K562 (cell line): ENCODE results near the gene TMEM79. TPM values are rescaled to one million over a fixed set of nuclear protein-coding genes. Genes with fewer than 3 reads are reported as not detected.
A peak's percentile ranks its signal among the peaks of the same experiment; 100 is the strongest.

ENCODE experiments used
- C11orf30 ChIP-seq: fragments of 450-650 bp; IDR thresholded peaks from 2 replicates; pipeline ENCODE4 v1.6.1; 2016; ENCODE audit warnings: low read depth, mild to moderate bottlenecking
- CEBPB ChIP-seq: fragments of 450-650 bp; IDR thresholded peaks from 2 replicates; pipeline ENCODE4 v1.6.1; 2016; ENCODE audit warnings: missing genetic modification characterization, missing compliant biosample characterization
- EGR1 ChIP-seq: fragments of 450-650 bp; conservative IDR thresholded peaks from 2 replicates; pipeline ENCODE4 v1.6.1; 2017; ENCODE audit warnings: mild to moderate bottlenecking
- GABPB2 ChIP-seq: fragments of 250-450 bp; sonication (Bioruptor Pico); conservative IDR thresholded peaks from 2 replicates; pipeline ENCODE4 v1.5.1; 2021; ENCODE audit warnings: mild to moderate bottlenecking
- GMEB1 ChIP-seq: fragments of 250-450 bp; sonication (Bioruptor Pico); IDR thresholded peaks from 2 replicates; pipeline ENCODE4 v1.4.0; 2020; ENCODE audit warnings: mild to moderate bottlenecking
- HDAC1 ChIP-seq, 2 experiments: fragments of 450-650 bp; IDR thresholded peaks; 2 replicates each; pipeline ENCODE4 v1.6.1; 2016 to 2017; ENCODE audit warnings: inconsistent platforms in 1 of 2, mild to moderate bottlenecking in 1 of 2, moderate library complexity in 1 of 2
- KAT8 ChIP-seq: fragments of 450-650 bp; IDR thresholded peaks from 2 replicates; pipeline ENCODE4 v1.6.1; 2016; ENCODE audit warnings: low read depth, mild to moderate bottlenecking
- MEIS2 ChIP-seq: fragments of 450-650 bp; IDR thresholded peaks from 2 replicates; pipeline ENCODE4 v1.6.1; 2014; ENCODE audit warnings: mild to moderate bottlenecking; ENCODE audit not compliant: partially characterized antibody
- NONO ChIP-seq, 2 experiments: fragments of 200-400 bp in 1 of 2; fragments of 450-650 bp in 1 of 2; formaldehyde crosslinking in 1 of 2; IDR thresholded peaks; 2 replicates each; pipeline ENCODE4 v1.6.1; 2017; ENCODE audit warnings: low read depth in 2 of 2, mild to moderate bottlenecking in 2 of 2, moderate library complexity in 2 of 2, low read length in 1 of 2
- PHF20 ChIP-seq: fragments of 450-650 bp; IDR thresholded peaks from 2 replicates; pipeline ENCODE4 v1.6.1; 2018; ENCODE audit not compliant: partially characterized antibody
- RCOR1 ChIP-seq, 2 experiments: IDR thresholded peaks; 2 replicates each; pipeline ENCODE4 v1.6.1; 2012; ENCODE audit warnings: low read depth in 2 of 2, low read length in 2 of 2, borderline replicate concordance in 1 of 2, improper control_type of control experiment in 1 of 2
- SMC3 ChIP-seq: conservative IDR thresholded peaks from 2 replicates; pipeline ENCODE4 v1.6.1; 2011; ENCODE audit warnings: low read depth, low read length, improper control_type of control experiment; ENCODE audit not compliant: insufficient read depth
- VEZF1 ChIP-seq: fragments of 200-800 bp; sonication (Bioruptor generic); IDR thresholded peaks from 2 replicates; pipeline ENCODE4 v1.6.1; 2017; ENCODE audit warnings: missing genetic modification characterization, missing compliant biosample characterization
- ZNF431 ChIP-seq: sonication (generic); formaldehyde crosslinking; IDR thresholded peaks from 2 replicates; pipeline ENCODE4 v1.8.0; 2022; ENCODE audit warnings: mild to moderate bottlenecking, missing genetic modification reagents
- ZNF785 ChIP-seq: fragments of 250-450 bp; sonication (Bioruptor Pico); IDR thresholded peaks from 2 replicates; pipeline ENCODE4 v1.4.0; 2020; ENCODE audit warnings: mild to moderate bottlenecking
- polyA plus RNA-seq, 8 experiments: library from polyadenylated mRNA; depleted of rRNA in 4 of 8; stranded (reverse) in 5 of 8; unstranded in 3 of 8; fragments of >200 nt; fragmentation: Nextera tagmentation in 2 of 8; fragmentation: Illumina TruSeq in 1 of 8; extraction: Ambion mirVana in 2 of 8; extraction: Trizol in 1 of 8; gene quantifications; 2 replicates each; pipeline versions ENCODE4 v1.2.1 to v1.2.3, GENCODE V29; 2011 to 2014; ENCODE audit warnings: inconsistent platforms in 1 of 8, missing spikeins in 1 of 8
- total RNA-seq, 7 experiments: library from RNA; depleted of rRNA in 6 of 7; stranded (reverse); fragments of >200 nt in 6 of 7; fragmentation: Illumina TruSeq in 2 of 7; extraction: Trizol in 2 of 7; gene quantifications; 2 replicates each; pipeline versions ENCODE4 v1.2.1 to v1.2.3, GENCODE V29; 2011 to 2021; ENCODE audit warnings: low replicate concordance in 1 of 7
- TF ChIP-seq, protein P1 (sequence below): fragments of 450-650 bp; formaldehyde crosslinking; IDR thresholded peaks from 2 replicates; pipeline ENCODE4 v1.4.0; 2020; ENCODE audit warnings: mild to moderate bottlenecking, moderate library complexity
- TF ChIP-seq, protein P2 (sequence below): fragments of 250-450 bp; sonication (Bioruptor Pico); IDR thresholded peaks from 2 replicates; pipeline ENCODE4 v1.8.0; 2022; ENCODE audit warnings: moderate library complexity, mild to moderate bottlenecking, inconsistent platforms
- TF ChIP-seq, protein P3 (sequence below), 2 experiments: fragments of 450-650 bp; IDR thresholded peaks; 2 replicates each; pipeline ENCODE4 v1.6.1; 2016
- TF ChIP-seq, protein P4 (sequence below): fragments of 450-650 bp; formaldehyde crosslinking; IDR thresholded peaks from 2 replicates; pipeline ENCODE4 v1.4.0; 2022; ENCODE audit warnings: mild to moderate bottlenecking, moderate library complexity

TMEM79 gene
- total and polyA plus RNA-seq, 9 of the 15 experiments (the other 6 are each of a cell fraction or from before 2014, with no cell fraction given): 0.69 to 6.8 (median 4.0) TPM

GRCh38 chr1:156337052-156337887 lies 53.1 kb downstream of the TMEM79 start (continued):
- TF ChIP-seq GMEB1 (CRISPR knock-in tag) (no peak), SMC3 (no peak), GABPB2 (CRISPR knock-in tag) (no peak), EGR1 (peak; percentile 33; the same call in 1 of the 2 replicates), ZNF785 (CRISPR knock-in tag) (no peak), KAT8 (no peak), C11orf30 (no peak), ZNF431 (CRISPR knock-in tag) (0 out of 2 replicates have a peak, but pooled peaks have one; percentile 12), NONO (IDR thresholded peaks at IDR 0.05; ENCODE audit: low read depth in 2 of 2, low read length in 1 of 2) (no peak), RCOR1 (IDR thresholded peaks at IDR 0.05; ENCODE audit: borderline replicate concordance in 1 of 2, low read depth in 2 of 2, low read length in 2 of 2) (0 out of 4 replicates have a peak, but pooled peaks of 1 of the 2 experiments have one; percentile 33), MEIS2 (no peak), VEZF1 (CRISPR knock-in tag) (peak; percentile 78), PHF20 (peak; percentile 34), CEBPB (tag) (no peak), HDAC1 (IDR thresholded peaks at IDR 0.05) (peak in 1 of 2 experiments; percentile 40; a peak in 1 of 4 replicates)
- TF ChIP-seq, protein P1, sequence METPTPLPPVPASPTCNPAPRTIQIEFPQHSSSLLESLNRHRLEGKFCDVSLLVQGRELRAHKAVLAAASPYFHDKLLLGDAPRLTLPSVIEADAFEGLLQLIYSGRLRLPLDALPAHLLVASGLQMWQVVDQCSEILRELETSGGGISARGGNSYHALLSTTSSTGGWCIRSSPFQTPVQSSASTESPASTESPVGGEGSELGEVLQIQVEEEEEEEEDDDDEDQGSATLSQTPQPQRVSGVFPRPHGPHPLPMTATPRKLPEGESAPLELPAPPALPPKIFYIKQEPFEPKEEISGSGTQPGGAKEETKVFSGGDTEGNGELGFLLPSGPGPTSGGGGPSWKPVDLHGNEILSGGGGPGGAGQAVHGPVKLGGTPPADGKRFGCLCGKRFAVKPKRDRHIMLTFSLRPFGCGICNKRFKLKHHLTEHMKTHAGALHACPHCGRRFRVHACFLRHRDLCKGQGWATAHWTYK (CRISPR knock-in tag): no peak
- TF ChIP-seq, protein P2, sequence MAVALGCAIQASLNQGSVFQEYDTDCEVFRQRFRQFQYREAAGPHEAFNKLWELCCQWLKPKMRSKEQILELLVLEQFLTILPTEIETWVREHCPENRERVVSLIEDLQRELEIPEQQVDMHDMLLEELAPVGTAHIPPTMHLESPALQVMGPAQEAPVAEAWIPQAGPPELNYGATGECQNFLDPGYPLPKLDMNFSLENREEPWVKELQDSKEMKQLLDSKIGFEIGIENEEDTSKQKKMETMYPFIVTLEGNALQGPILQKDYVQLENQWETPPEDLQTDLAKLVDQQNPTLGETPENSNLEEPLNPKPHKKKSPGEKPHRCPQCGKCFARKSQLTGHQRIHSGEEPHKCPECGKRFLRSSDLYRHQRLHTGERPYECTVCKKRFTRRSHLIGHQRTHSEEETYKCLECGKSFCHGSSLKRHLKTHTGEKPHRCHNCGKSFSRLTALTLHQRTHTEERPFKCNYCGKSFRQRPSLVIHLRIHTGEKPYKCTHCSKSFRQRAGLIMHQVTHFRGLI (CRISPR knock-in tag): no peak
- TF ChIP-seq, protein P3, sequence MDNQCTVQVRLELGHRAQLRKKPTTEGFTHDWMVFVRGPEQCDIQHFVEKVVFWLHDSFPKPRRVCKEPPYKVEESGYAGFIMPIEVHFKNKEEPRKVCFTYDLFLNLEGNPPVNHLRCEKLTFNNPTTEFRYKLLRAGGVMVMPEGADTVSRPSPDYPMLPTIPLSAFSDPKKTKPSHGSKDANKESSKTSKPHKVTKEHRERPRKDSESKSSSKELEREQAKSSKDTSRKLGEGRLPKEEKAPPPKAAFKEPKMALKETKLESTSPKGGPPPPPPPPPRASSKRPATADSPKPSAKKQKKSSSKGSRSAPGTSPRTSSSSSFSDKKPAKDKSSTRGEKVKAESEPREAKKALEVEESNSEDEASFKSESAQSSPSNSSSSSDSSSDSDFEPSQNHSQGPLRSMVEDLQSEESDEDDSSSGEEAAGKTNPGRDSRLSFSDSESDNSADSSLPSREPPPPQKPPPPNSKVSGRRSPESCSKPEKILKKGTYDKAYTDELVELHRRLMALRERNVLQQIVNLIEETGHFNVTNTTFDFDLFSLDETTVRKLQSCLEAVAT (IDR thresholded peaks at IDR 0.05): 0 out of 4 replicates have a peak, but pooled peaks of 1 of the 2 experiments have one; percentile 41
- TF ChIP-seq, protein P4, sequence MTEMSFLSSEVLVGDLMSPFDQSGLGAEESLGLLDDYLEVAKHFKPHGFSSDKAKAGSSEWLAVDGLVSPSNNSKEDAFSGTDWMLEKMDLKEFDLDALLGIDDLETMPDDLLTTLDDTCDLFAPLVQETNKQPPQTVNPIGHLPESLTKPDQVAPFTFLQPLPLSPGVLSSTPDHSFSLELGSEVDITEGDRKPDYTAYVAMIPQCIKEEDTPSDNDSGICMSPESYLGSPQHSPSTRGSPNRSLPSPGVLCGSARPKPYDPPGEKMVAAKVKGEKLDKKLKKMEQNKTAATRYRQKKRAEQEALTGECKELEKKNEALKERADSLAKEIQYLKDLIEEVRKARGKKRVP (CRISPR knock-in tag): no peak
